GM21360 (cell line): ENCODE results near the gene GOSR1.
"Not testable (repeated sequence)": the region's sequence is repeated elsewhere in the genome, so short reads cannot be mapped to it uniquely, and the experiment has no call there.

Experiments used
- ATAC-seq: cut with Tn5 transposase; IDR thresholded peaks from one replicate; pipeline ENCODE4 v1.9.1; 2021; ENCODE audit warnings: mild to moderate bottlenecking, moderate library complexity; ENCODE audit not compliant: unreplicated experiment

Gene GOSR1

DNA sequence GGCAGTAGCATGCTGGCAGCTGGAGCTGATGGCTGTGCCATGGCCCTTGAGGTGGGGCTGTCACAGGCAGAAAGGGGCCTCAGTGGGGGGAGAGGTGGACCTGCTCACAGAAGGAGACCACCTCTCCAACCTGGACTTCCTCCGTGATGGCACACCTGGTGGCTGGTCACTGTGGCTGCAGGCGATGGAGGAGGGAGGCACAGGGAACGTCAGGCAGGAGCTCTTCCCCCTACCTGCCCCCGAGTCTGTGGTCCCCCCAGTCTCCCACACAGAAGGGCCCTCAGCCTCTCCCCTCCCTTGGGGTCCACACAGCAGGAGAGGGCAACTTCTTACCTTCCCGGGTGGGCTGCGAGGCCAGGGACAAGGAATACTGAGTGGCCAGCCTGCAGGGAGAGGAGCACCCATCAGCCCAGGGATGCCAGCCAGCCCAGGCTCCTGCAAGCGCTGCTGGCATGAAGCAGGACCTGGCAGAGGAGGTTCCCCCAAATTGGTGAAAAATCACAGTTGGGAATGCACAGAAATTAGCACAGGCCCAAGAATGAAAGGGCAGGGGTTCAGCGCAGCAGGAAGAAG, 96.5 kb downstream of the GOSR1 start:
- no peak for ATAC-seq

DNA sequence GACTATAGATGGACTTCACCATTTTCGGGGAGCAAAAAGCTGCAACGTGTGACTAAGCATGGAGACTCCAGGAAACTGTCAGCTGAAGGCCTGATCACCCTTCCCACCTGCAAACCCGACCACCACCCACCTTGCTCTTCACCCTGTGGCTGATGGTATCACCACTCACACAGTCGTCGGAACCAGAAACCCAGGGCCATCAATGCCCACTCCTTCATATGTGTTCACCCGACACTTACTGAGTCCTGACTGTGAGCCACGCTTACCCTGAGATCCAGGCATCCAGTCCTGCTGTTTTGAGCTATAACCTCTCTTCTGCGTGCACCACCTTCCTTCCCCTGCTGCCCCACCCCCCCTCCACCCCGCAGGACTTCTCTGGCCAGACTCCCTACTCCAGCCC, 97.1 kb downstream of the GOSR1 start:
- ATAC-seq: not testable (repeated sequence)

DNA sequence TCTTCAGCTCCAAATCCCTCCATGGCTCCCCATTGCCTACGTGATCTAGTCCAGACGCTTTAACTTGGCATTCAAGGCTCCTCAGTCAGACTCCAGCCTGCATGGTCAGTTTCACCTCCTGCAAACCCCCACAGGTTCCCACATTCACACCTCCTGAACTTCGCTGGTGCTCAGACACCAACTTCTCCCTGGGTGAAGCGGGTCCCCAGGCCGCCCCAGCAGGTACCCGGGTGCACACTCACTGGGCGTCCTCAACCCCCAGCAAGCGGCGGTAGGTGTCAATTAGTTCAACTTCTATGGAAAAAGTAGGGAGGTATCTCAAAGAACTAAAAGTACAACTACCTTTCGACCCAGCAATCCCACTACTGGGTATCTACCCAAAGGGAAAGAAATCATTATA, 97.6 kb downstream of the GOSR1 start:
- ATAC-seq: not testable (repeated sequence)

DNA sequence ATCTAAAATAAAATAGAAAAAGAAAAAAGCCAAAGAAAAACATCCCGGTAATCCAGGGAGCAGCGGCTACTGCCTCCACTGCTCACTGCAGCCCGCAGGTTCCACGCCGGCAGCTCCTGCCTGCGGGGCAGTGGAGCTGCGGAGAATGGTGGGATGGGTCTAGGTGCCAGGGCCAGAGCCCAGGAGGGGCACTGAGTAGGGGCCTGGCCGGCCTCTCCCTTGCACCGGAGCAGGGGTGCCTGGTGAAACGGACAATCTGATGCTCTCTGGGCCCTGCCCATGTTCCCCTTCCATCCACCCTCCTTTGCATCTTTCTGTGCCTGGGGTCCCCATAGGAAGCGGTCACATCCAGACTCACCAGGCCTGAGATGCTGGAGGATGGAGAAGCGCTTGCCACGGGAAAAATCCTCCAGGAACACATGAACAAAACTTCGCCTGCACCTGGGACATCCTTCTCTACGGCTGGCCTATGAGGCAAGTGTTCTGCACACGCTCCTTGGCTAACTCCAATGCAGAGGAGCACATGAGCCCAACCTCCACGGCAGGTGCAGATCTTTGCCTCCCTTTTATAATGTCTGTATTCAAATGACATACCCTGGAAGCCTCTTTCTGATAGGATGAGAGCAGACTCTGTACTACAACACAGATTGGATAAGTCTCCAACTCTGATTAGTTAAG, 98.6 kb downstream of the GOSR1 start:
- not testable (repeated sequence) for ATAC-seq

DNA sequence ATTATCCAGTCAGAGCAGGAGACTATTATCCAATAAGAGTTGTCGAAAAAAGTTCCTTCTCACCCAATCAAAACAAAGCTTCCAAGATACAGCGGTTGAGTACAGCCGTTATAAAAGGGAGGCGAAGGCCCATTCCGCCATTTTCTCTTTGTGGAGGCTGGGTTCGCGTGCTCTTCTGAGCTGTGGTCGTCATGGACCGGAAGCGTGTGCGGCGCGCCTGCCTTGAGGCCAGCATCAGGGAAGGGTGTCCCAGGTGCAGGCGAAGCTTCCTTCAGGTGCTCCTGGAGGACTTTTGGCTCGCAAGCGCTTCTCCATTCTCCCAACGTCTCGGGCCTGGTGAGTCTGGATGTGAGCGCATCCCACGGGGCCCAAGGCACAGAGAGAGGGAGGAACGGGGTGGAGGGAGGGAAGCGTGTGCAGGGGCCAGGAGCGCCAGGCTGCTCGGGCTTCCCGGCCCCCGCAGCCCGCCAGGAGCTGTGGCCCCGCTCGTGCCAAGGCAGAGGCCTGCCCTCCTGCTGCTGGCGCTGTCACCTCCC, 99.2 kb downstream of the GOSR1 start:
- no peak for ATAC-seq
